HepG2 (cell line): Measurements from ENCODE around the gene LIME1. TPM values are rescaled to one million over a fixed set of nuclear protein-coding genes. Genes with fewer than 3 reads are reported as not detected.

Source experiments
- ARID4A ChIP-seq: sonication (generic); formaldehyde crosslinking; IDR thresholded peaks from 2 replicates; pipeline ENCODE4 v1.5.0; 2020; ENCODE audit warnings: mild to moderate bottlenecking, missing genetic modification reagents, borderline replicate concordance
- BRD4 ChIP-seq: sonication (generic); formaldehyde crosslinking; IDR thresholded peaks from 2 replicates; pipeline ENCODE4 v1.4.0; 2020; ENCODE audit warnings: missing genetic modification reagents
- CHCHD3 ChIP-seq: sonication (generic); formaldehyde crosslinking; IDR thresholded peaks from 2 replicates; pipeline ENCODE4 v1.8.0; 2022; ENCODE audit warnings: mild to moderate bottlenecking, missing genetic modification reagents, moderate library complexity
- ELF1 ChIP-seq: sonication (generic); formaldehyde crosslinking; IDR thresholded peaks from 2 replicates; pipeline ENCODE4 v1.4.0; 2020; ENCODE audit warnings: missing genetic modification reagents
- ETV6 ChIP-seq: sonication (generic); formaldehyde crosslinking; conservative IDR thresholded peaks from 2 replicates; pipeline ENCODE4 v1.4.0; 2020; ENCODE audit warnings: missing genetic modification reagents
- FOSL1 ChIP-seq: sonication (generic); formaldehyde crosslinking; IDR thresholded peaks from 2 replicates; pipeline ENCODE4 v1.9.0; 2021; ENCODE audit warnings: missing genetic modification reagents, borderline replicate concordance
- FOXC1 ChIP-seq: sonication (generic); formaldehyde crosslinking; IDR thresholded peaks from 2 replicates; pipeline ENCODE4 v1.8.0; 2022; ENCODE audit warnings: mild to moderate bottlenecking, missing genetic modification reagents, borderline replicate concordance
- GATAD2A ChIP-seq: IDR thresholded peaks from 2 replicates; pipeline ENCODE4 v1.6.1; 2016
- TARDBP ChIP-seq: sonication (generic); formaldehyde crosslinking; IDR thresholded peaks from 2 replicates; pipeline ENCODE4 v1.8.0; 2022; ENCODE audit warnings: mild to moderate bottlenecking, missing genetic modification reagents
- ZBTB26 ChIP-seq: IDR thresholded peaks from 2 replicates; pipeline ENCODE4 v1.6.1; 2016; ENCODE audit warnings: missing compliant biosample characterization, missing genetic modification reagents, borderline replicate concordance
- ZBTB33 ChIP-seq: sonication (generic); formaldehyde crosslinking; IDR thresholded peaks from 2 replicates; pipeline ENCODE4 v1.4.0; 2020; ENCODE audit warnings: missing genetic modification reagents
- ZBTB4 ChIP-seq: sonication (generic); formaldehyde crosslinking; IDR thresholded peaks from 2 replicates; pipeline ENCODE4 v1.4.0; 2020; ENCODE audit warnings: missing genetic modification reagents, mild to moderate bottlenecking, borderline replicate concordance
- ZBTB44 ChIP-seq: sonication (generic); formaldehyde crosslinking; IDR thresholded peaks from 2 replicates; pipeline ENCODE4 v1.4.0; 2020; ENCODE audit warnings: missing genetic modification reagents
- ZNF564 ChIP-seq: sonication (generic); formaldehyde crosslinking; IDR thresholded peaks from 2 replicates; pipeline ENCODE4 v1.8.1; 2023; ENCODE audit warnings: mild to moderate bottlenecking, missing genetic modification reagents
- ZNF569 ChIP-seq: sonication (generic); formaldehyde crosslinking; IDR thresholded peaks from 2 replicates; pipeline ENCODE4 v1.5.0; 2020; ENCODE audit warnings: mild to moderate bottlenecking, missing genetic modification reagents, moderate library complexity, borderline replicate concordance
- ZNF644 ChIP-seq: IDR thresholded peaks from 2 replicates; pipeline ENCODE4 v1.6.1; 2016; ENCODE audit warnings: low read depth
- polyA plus RNA-seq, 8 experiments: library from polyadenylated mRNA; depleted of rRNA in 3 of 8; stranded (reverse) in 7 of 8; unstranded in 1 of 8; fragments of >200 nt; fragmentation: Illumina TruSeq in 4 of 8; extraction: Trizol in 4 of 8; gene quantifications; 2 replicates each; pipeline versions ENCODE4 v1.2.1 to v1.2.3, GENCODE V29; 2011 to 2016; ENCODE audit warnings: low read depth in 4 of 8, missing spikeins in 1 of 8, mixed read lengths in 1 of 8; ENCODE audit not compliant: insufficient read depth in 1 of 8
- total RNA-seq, 5 experiments: library from RNA; depleted of rRNA; stranded (reverse); fragments of >200 nt; fragmentation: Illumina TruSeq; extraction: Trizol; gene quantifications; 2 replicates each; pipeline ENCODE4 v1.2.3, GENCODE V29; 2016; ENCODE audit warnings: low read depth in 1 of 5

Gene LIME1
- total and polyA plus RNA-seq, 2 of the 13 experiments (the other 11 are each of a cell fraction or from before 2014, with no cell fraction given), result 13.0 to 61.5 TPM

- TF ChIP-seq ARID4A (CRISPR knock-in tag) (no peak), ETV6 (CRISPR knock-in tag) (0 out of 2 replicates have a peak, but pooled peaks have one; percentile 21), BRD4 (CRISPR knock-in tag) (no peak), FOXC1 (CRISPR knock-in tag) (no peak), GATAD2A (CRISPR knock-in tag) (0 out of 2 replicates have a peak, but pooled peaks have one; percentile 18), ELF1 (CRISPR knock-in tag) (no peak), FOSL1 (CRISPR knock-in tag) (no peak), ZBTB33 (CRISPR knock-in tag) (peak; percentile 100), ZNF564 (CRISPR knock-in tag) (no peak), ZNF644 (CRISPR knock-in tag) (no peak), ZBTB26 (CRISPR knock-in tag) (no peak), CHCHD3 (CRISPR knock-in tag) (no peak), ZBTB4 (CRISPR knock-in tag) (peak; percentile 94; the same call in 1 of the 2 replicates), ZNF569 (CRISPR knock-in tag) (no peak), TARDBP (CRISPR knock-in tag) (no peak), ZBTB44 (CRISPR knock-in tag) (no peak)
Measured at GRCh38 chr20:63775096-63775978, 38.9 kb downstream of the LIME1 start (continued).
